PC-9 (cell line): ENCODE data around the gene GREB1L.

ENCODE experiments used
- CTCF ChIP-seq: fragments of 200-600 bp; sonication (generic); conservative IDR thresholded peaks from 2 replicates; pipeline ENCODE4 v1.6.1; 2017; ENCODE audit warnings: mixed run types, antibody characterized with exemption, mild to moderate bottlenecking, moderate library complexity
- EZH2 ChIP-seq: fragments of 200-600 bp; sonication (generic); IDR thresholded peaks from 2 replicates; pipeline ENCODE4 v1.8.0; 2017; ENCODE audit warnings: antibody characterized with exemption, low read depth

GRCh38 chr18:21383031-21383430, 141.0 kb downstream of the GREB1L start:
- TF ChIP-seq CTCF (no peak), EZH2 (no peak)
